Lung (tissue), 12 donors: Measurements from ENCODE around the gene CLEC2D. TPM values are rescaled to one million over a fixed set of nuclear protein-coding genes. Genes with fewer than 3 reads are reported as not detected.
A peak's percentile ranks its signal among the peaks of the same experiment; 100 is the strongest.

Experiments used
- ATAC-seq: fragments of 200-7000 bp; cut with Tn5 transposase; one replicate; pipeline ENCODE4 v1.9.1; 2020; ENCODE audit warnings: moderate number of reproducible peaks; ENCODE audit not compliant: insufficient read depth, low FRiP score
- DNase-seq, 3 donors: peaks; one replicate each; pipeline ENCODE4 v3.0.0-alpha.2; 2013 to 2017
- H3K27ac ChIP-seq, 2 donors: one replicate each; pipeline ENCODE4 v1.5.1; 2013; ENCODE audit warnings: mild to moderate bottlenecking in 2 of 2, moderate library complexity in 2 of 2, control low read depth in 1 of 2, inconsistent platforms in 1 of 2, low read depth in 1 of 2, low read length in 1 of 2
- H3K27me3 ChIP-seq, 3 donors: one replicate each; pipeline ENCODE4 v1.5.1; 2013; ENCODE audit warnings: low read length in 2 of 3; ENCODE audit not compliant: control insufficient read depth in 3 of 3, insufficient read depth in 3 of 3
- H3K36me3 ChIP-seq, 4 donors: one replicate each; pipeline ENCODE4 v1.5.1; 2013; ENCODE audit warnings: low read length in 4 of 4, mild to moderate bottlenecking in 1 of 4, moderate library complexity in 1 of 4; ENCODE audit not compliant: control insufficient read depth in 4 of 4, insufficient read depth in 4 of 4
- H3K4me1 ChIP-seq, 5 donors: one replicate each; pipeline ENCODE4 v1.5.1; 2013; ENCODE audit warnings: low read length in 5 of 5, mild to moderate bottlenecking in 2 of 5, moderate library complexity in 1 of 5; ENCODE audit not compliant: control insufficient read depth in 5 of 5, insufficient read depth in 5 of 5
- H3K4me3 ChIP-seq: one replicate; pipeline ENCODE4 v1.5.1; 2013; ENCODE audit warnings: mild to moderate bottlenecking, control low read depth, moderate library complexity
- H3K9ac ChIP-seq, 2 donors: one replicate each; pipeline ENCODE4 v1.5.1; 2013; ENCODE audit warnings: low read length in 2 of 2, control low read depth in 1 of 2; ENCODE audit not compliant: insufficient read depth in 1 of 2
- H3K9me3 ChIP-seq, 4 donors: one replicate each; pipeline ENCODE4 v1.5.1; 2013; ENCODE audit warnings: low read length in 3 of 4, mild to moderate bottlenecking in 1 of 4, moderate library complexity in 1 of 4; ENCODE audit not compliant: control insufficient read depth in 4 of 4, insufficient read depth in 3 of 4
- WGBS, 2 donors: extraction: QIAGEN DNeasy Blood & Tissue Kit; methylation state at CpG; one replicate each; pipeline ENCODE4 v1.1.7; 2013; 5-methylcytosine and 5-hydroxymethylcytosine counted together
- polyA plus RNA-seq, 2 donors: library from polyadenylated mRNA; stranded (reverse); fragments of 200-250 nt; gene quantifications; one replicate each; pipeline ENCODE4 v1.2.1, GENCODE V29; 2013
- total RNA-seq, 2 donors: library from RNA; depleted of rRNA in 1 of 2; stranded (reverse); fragments of >200 nt in 1 of 2; gene quantifications; one replicate each; pipeline ENCODE4 v1.2.1, GENCODE V29; 2014 to 2021
- TF ChIP-seq, protein P1 (sequence below): IDR thresholded peaks from 2 replicates; pipeline ENCODE4 v1.5.1; 2012; ENCODE audit warnings: mild to moderate bottlenecking; ENCODE audit errors: control extremely low read depth, extremely low read depth
- donor health status: control.
- donor health status: control.
- donor health status: Bipolar disorder and iron deficiency.
- donor health status: healthy.
- donor health status: DM: yes; HTN: yes; CAD: no.

CLEC2D gene
- total and polyA plus RNA-seq, 4 donors = 4.4 to 30.5 (median 9.0) TPM

DNA sequence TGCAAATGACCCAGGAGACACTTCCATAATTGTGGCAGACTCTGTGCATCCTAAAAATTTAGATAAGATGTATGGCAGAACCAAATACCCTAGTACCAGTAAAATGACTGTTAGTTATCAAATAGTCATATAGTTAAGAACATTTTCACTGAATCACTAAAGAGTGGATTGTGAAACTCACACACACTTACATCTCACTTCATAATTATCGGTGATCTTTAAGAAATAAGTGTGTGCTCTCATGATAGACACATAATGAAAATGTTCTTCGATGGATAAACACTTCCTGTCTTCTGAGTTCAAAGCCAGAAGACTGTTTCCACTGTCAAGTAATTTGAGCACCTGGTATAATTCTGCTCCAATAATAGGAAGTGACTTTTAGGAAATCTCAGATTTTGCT lies 42.7 kb upstream of the CLEC2D start:
- Histone ChIP-seq H3K9me3 (no peaks in the 10 kb centered on the region), H3K4me1 (no peaks in the 10 kb centered on the region), H3K36me3 (no peaks in the 10 kb centered on the region), H3K9ac (no peak overlapping the region), H3K27ac (no peak overlapping the region), H3K4me3 (no peak overlapping the region), H3K27me3 (no peaks in the 10 kb centered on the region)
- ATAC-seq = no peak
- TF ChIP-seq, protein P1, sequence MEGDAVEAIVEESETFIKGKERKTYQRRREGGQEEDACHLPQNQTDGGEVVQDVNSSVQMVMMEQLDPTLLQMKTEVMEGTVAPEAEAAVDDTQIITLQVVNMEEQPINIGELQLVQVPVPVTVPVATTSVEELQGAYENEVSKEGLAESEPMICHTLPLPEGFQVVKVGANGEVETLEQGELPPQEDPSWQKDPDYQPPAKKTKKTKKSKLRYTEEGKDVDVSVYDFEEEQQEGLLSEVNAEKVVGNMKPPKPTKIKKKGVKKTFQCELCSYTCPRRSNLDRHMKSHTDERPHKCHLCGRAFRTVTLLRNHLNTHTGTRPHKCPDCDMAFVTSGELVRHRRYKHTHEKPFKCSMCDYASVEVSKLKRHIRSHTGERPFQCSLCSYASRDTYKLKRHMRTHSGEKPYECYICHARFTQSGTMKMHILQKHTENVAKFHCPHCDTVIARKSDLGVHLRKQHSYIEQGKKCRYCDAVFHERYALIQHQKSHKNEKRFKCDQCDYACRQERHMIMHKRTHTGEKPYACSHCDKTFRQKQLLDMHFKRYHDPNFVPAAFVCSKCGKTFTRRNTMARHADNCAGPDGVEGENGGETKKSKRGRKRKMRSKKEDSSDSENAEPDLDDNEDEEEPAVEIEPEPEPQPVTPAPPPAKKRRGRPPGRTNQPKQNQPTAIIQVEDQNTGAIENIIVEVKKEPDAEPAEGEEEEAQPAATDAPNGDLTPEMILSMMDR = no peak
- WGBS, 2 donors = 62 to 84% methylated on average over 2 of the region's 2 CpGs
- DNase-seq = no peak

GRCh38 chr12:9632766-9633165 lies 36.7 kb upstream of the CLEC2D start:
- WGBS, 2 donors = 96 to 97% methylated on average over 13 of the region's 13 CpGs
- Histone ChIP-seq H3K9ac (no peak overlapping the region), H3K4me1 (no peaks in the 10 kb centered on the region), H3K36me3 (no peaks in the 10 kb centered on the region), H3K9me3 (no peaks in the 10 kb centered on the region), H3K27ac (no peak overlapping the region), H3K4me3 (no peak overlapping the region), H3K27me3 (no peaks in the 10 kb centered on the region)
- ATAC-seq (no peak), DNase-seq (no peak)
- TF ChIP-seq, protein P1 = no peak

- WGBS, 2 donors = 28 to 33% methylated on average over 2 of the region's 2 CpGs
- H3K9ac ChIP-seq = no peak overlapping the region
- no peaks in the 10 kb centered on the region for H3K9me3 ChIP-seq
- DNase-seq = peak in 2 of 3 donors; percentile 12 to 44
- H3K36me3 ChIP-seq = no peaks in the 10 kb centered on the region
- no peaks in the 10 kb centered on the region for H3K4me1 ChIP-seq
- no peaks in the 10 kb centered on the region for H3K27me3 ChIP-seq
- no peak overlapping the region for H3K27ac ChIP-seq
- ATAC-seq = no peak
- H3K4me3 ChIP-seq = no peak overlapping the region
- TF ChIP-seq, protein P1 = peak; percentile 58
Measured at GRCh38 chr12:9634177-9634803, 35.2 kb upstream of the CLEC2D start.
